GM19455 (cell line): ENCODE measurements around the gene PYGO2.

Source experiments
- ATAC-seq: cut with Tn5 transposase; IDR thresholded peaks from one replicate; pipeline ENCODE4 v1.9.1; 2021; ENCODE audit not compliant: unreplicated experiment

Gene PYGO2

DNA sequence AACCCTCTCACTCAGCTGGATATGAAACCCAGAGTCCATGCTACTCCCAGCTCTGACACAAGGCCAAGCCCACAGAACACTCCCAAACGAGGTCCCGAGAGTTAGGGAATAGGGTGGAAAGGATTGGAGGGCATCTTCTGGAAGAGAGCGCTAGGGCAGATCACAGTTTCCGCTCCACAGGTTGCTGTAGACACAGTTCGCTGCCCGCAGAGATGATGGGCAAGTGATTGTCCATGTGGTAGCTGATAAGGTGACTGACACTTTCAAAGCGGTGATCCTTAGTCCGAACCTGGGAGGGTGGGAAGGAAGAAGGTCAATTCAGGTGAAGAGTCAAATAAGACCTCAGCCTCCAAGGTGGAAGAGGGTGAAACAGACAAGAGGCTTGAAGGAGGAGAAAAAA is 2.1 kb upstream of the PYGO2 start:
- no peak for ATAC-seq

DNA sequence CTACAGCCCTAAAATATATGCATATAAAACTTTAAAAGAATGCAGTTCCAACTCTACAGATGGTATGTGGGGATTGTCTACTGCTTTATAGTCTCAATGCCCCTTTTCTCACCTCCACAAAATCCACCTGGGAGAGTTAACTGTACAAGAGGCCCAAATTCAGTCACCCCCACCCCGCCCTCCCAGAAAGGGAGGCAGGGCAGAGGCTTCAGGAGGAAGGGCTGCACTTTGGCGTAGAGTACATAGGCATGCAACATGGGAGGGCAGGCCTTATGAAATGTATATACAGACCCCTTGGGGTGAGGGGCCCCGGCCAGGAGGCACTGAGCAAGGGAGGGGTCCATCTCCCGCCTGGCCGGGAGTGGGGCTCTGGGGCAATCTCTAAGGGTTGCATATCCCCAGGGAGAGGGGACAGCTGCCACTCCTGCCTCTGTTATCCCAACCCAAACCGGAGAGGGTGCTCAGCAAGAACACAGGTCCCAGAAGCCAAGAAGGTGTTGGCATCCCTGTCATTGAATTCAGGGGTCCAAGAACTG is 1.3 kb upstream of the PYGO2 start:
- no peak for ATAC-seq

DNA sequence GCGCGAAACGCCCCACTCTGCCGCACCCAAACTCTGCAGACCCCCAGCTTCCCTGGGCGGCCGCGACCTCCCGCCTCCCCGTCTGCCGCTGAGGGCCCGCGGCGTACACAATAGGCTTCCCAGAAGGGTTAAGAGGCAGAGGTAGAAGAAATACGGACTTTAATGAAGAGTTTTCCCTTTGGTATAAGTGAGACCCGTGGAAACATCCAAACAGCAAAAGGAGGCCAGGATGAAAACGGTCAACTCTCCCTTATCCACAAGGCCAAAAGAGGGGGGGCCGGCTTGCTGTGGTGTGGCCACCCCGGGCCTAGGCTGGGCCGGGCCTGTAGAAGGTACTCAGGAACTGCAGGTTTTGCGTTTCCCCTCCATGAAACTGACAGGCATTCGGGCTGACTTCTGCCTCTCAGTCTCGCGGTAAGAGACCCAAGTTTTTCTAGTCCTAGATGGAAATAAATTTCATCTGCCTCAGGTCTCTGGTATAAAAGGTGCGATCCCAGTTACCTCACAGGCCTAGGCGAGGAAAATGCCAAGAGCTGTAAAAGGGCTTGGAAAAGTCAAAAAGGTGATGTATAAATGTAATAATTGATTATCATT is 671 bp upstream of the PYGO2 start:
- peak; percentile 11 for ATAC-seq

DNA sequence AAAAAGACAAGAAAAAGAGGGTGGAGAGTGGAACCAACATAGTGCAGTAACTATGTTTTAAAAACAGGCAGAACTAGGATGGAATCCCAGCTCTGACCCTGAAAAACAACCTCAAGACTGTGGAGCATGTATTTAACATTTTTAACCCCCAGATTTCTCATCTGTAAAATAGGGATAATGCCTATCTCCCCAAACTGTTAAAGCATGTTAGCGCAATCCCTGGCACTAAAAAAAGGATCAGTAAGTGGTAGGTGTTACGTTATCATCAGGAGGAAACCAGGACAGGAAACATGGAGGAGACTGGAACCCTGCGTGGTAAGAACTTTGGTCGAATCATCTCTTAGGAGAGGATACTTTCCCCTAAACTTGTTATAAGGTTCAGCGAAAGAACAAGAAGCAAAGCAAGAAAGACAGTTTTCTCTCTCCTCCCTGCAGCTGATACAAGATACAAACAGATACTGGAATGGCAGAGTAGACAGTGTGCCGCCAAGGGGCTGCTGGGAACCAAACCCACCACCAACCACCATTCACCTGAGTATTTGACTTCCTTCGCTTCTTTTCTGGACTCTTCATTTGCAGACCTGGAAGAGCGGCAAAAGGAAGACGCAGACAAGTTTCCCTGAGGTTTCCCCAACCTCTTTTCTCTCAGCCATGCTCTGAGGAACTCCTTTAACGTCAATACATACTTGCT is 991 bp downstream of the PYGO2 start:
- no peak for ATAC-seq

DNA sequence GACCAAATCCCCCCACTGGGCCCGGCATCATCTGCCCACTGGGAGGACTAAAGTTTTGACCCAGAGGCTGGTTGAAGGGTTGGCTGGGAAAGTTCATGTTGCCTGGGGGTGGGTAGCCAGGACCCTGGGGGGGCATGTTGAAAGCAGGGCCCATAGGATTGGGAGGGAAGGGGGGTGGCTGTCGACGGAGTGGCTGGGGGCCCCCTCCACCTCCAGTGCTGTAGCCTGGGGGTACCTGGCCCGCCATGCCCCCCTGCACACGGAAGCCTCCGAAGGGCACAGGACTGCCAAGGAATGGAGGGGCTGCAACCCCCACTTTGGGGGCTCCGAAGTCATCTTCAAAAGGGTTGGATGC is 2.2 kb downstream of the PYGO2 start:
- ATAC-seq = no peak

DNA sequence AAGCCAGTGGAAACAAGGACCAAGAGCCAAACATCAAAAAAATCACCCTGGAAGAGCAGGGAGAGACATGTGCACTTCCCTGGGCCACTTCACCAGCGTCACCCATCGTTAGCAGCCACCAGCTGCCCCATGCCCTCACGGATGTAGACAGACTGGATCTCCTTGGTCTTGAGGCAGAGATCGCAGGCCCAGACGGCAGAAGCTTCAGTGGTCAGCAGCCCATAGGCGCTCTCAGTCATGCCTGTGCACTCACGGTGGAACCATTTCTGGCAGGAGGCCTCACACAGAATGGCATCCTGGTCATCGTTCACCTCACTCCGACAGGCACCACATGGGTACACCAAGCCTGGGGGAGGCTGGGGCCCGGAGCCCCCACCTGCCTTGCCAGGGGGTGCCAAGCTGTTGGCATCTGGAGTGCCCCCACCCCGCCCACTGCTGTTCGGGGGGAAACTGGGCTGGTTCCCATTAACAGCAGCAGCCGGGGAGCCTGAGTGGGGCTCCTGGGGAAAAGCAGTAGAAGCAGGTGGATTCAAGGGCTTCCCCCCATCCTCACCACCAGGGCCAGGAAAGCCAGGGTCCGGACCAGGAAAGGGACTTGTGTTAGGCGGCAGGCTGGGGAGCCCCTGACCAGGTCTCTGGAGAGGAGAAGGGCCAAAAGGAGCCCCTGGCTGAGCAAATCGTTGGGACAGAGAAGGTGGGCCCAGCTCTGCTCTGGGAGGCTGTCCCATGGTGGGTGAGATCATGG is 2.7 kb downstream of the PYGO2 start:
- no peak for ATAC-seq

DNA sequence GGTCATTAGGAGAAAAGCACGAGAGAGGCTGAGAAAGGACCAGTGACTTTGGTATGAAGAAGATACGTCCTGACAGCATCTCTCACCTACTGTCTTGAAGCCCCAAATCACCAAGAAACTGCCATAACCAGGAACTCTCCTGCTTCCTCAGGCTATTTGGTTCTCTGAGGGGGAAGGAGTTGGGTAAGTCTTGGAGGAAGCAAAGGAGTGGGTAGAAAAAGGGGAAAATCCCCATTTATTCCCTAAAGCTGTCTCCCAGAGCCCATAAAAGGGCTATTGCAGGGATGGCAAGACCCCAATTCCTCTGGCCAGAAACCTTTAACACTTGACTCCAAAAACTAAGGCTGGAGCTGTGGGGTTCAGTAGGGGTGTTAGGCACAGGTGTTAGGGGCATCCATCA is 3.5 kb downstream of the PYGO2 start:
- no peak for ATAC-seq

DNA sequence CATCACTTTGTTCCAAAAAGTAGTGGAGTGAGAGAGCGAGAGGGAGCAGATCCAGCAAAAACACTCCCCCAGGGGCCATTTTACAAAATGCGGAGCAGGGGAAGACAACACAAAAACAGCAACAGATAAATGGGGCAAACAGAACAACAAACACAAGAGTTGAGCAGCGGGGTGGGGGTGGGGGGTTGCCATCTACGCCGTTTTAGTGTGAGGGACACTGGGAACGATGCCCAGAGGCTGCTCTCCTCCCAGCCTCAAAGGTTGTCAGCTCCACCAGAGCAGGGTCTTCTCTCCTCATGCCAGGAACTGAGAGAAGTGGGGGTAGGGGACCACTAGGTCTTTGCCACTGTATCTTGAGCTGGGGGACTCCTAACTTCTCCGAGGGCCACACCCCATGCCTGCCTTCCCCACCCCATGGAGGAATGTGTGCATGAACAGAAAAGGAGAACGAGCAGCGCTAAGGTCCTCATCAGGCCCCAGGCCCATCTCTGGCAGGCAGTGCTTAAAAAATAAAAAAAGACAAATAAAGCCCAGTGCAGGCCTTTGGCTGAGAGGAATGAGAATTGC is 4.4 kb downstream of the PYGO2 start:
- no peak for ATAC-seq

DNA sequence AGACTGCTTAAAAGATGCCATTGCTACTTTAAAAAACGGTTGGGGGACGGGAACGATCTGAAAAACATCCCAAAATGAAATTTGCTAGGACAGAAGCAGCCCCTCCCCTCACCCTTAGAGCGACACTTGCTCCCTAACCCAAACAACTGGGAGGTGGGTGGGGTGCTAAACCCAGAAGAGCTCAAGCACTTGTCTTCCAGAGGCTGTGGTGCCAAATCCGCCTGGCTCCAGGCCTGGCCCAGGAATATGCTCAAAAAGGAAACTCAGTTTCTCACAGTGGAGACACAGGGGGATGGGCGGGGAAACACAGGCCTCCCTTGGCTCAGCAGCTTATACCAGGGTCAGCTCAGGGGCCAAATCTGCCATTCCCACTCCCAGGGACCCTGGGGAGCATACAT is 5.0 kb downstream of the PYGO2 start:
- no peak for ATAC-seq

DNA sequence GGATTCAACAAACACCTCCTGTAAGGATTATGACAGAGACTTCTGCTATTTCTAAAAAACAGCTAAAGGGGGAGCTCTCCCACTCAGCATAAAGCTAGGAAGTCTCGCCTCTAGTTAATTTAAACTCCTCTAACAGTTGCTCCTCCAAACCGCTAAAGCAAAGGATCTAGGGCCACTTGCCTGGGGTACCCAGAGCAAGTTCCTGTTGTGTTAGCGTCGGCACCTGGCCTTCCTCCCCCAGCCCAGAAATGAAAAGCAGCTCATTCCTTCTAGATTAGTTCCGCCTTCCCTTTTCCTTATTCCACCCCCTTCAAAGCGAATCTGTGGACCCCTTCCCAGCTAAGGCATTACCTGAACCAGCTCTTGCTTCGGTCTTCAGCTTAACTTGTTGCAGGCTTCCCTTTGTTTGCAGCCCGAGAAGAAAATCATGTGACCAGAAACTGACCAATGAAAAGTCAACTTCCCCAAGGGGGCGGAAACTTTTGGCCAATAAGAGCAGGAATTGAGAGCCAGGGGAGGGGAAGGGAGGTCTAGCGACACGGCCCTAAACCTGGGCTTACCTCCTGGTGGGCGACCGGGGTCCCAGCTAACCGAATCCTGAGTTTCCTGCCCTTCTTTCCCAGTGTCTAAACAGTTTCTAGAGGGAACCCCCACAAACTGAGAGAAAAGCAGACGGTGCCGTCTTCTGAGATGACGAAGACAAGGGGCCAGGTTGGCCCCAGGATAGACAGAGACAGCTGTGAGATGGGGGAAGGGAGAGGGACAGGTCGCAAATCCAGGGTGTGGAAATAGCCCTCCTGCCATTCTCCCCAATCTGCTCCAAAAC is 5.7 kb downstream of the PYGO2 start, which contains the start of gene PBXIP1:
PBXIP1 (minus strand) TSS at position 382 of the 826 bp plus-strand sequence. CDS start 2,378 bp downstream, outside the sequence.
- peak; percentile 70 for ATAC-seq

DNA sequence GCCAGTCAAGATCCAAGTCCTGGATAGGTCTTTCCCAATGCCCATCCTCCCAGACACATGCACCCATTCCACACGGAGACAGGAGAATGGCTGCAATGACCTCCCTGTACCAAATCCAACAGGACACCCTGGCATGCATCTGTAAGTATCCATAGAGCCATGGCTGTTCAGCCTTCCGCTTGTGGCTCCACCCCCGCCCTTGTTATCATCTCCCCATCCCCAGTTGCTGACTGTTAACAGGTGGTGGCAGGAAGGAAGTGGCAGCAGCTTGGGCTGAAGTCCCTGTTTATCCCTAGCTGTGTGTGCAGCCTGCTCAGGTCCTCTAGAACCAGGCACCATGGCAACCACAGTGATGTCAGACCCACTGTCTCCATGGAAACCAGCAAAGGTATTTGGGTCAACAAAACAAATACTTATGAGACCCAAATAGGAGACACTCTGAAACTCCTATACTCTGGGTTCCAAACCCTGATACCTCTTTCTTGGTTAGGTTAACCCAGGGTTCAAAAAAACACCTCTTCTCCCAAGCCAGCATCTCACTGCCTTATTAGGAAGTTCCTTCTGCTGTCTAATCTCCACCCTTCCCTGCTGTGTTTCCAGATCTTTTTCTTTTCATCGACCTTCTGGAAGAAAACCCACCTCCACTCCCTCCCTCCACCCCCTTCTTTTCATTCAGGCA is 6.4 kb downstream of the PYGO2 start:
- ATAC-seq = no peak

DNA sequence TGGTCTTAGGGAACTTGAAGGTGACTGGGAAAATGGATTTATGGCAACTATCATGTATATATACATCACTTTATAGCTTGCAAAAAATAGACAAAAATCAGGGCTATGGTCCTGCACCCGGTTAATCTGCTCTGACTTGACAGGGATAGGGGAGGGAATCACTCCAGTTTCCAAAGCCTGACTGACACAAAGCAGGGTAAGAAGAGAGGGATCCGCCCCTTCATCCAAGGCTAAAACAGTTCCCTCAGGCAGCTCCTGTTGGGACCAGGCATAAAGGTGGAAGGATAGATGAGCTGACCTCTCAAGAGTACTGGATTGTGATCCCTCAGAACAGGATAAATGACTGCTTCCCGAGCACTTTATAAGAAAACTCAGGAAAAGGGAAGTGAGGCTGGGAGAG is 7.0 kb downstream of the PYGO2 start:
- ATAC-seq = no peak

DNA sequence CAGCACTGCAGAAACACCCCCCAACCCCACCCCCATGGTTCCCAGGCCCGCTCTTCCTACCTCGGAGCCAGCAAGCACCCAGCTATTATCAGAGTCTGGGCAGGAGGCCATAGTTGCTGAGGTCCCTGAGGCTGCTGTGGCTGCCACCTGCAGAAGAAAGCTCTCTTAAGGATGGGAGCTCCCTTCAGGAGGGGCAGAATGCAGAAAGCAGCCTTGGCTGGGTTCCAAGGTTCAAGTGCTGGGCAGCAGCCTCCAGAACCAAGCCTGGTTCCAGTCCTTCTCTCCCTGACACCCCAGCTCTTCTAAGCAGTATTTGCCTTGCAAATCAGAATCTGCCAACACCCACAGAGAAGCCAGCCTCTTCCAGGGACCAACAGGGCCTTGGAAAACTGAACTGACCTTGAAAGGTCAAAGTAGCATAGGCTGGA is 8.0 kb downstream of the PYGO2 start:
- no peak for ATAC-seq

DNA sequence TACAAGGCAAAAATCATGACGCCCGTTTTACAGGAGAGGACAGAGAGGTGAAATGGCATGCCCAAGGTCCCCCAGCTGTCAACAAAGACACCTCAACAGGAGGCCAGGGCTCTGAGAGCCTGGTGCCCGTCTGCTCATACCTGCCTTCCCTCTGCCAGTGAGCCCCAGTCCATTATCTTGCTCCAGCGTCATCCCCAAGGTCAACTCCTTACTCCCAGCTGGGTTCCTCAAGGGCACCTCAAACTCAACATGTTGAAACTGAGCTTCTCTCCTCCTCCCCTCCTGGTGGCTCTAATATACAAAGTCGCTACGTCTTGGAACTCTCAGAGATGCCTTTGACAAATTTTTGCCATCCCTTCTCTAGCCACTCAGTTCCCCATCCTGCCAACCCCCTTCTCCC is 8.9 kb downstream of the PYGO2 start:
- ATAC-seq = no peak

DNA sequence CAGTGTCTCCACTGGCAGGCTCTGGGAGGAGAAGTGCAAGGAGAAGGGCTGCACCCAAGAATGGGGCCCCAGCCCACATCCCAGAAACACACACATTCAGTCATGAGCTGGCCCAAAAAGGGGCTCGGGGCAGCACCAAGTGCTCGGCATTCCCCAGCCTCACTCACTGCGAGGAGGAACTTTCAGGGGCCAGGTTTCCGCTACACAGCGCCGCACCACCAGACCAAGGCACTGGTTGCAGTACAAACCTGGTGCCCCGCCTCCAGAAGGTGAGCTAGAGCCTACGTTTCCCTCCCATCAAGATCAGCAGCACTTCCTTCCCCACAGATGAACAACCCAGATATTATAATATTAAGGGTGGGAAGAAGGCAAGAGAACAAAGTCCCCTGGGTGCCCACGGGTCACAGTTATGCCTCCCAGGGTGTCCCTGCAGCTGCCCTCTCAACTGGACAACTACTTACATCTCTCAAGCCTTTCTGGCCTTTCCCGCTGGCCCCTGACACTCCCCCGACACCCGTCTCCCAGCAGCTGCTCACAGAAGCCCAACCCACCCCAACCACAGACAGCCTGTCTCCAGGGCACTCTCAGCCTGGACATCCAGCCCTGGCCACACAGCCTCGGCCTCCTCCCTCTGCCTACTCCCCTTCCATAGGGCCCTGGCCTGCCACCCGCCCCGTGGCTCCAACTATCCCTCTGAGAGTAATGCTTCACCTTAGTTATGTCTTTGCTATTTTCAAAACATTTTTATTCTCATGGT is 9.5 kb downstream of the PYGO2 start:
- no peak for ATAC-seq

DNA sequence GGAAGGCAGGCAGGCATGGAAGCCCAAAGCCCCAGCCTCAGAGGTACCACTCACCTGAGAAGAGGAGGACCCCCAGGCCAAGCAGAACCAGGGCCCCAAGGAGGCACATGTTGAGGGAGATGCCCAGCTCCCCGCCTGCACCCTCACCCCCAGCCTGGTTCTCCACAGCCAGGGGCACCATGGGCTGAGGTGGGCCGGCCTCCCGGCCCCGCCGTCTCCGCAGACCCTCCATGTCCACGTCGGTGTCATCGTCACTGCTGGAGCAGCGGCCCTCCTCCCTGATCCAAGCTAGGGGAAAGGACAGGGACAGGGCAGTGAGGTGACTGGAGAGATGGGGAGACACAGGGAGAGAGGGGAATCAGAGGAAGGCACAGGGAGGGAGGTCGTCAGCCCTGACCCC is 13.5 kb downstream of the PYGO2 start:
- ATAC-seq = no peak

DNA sequence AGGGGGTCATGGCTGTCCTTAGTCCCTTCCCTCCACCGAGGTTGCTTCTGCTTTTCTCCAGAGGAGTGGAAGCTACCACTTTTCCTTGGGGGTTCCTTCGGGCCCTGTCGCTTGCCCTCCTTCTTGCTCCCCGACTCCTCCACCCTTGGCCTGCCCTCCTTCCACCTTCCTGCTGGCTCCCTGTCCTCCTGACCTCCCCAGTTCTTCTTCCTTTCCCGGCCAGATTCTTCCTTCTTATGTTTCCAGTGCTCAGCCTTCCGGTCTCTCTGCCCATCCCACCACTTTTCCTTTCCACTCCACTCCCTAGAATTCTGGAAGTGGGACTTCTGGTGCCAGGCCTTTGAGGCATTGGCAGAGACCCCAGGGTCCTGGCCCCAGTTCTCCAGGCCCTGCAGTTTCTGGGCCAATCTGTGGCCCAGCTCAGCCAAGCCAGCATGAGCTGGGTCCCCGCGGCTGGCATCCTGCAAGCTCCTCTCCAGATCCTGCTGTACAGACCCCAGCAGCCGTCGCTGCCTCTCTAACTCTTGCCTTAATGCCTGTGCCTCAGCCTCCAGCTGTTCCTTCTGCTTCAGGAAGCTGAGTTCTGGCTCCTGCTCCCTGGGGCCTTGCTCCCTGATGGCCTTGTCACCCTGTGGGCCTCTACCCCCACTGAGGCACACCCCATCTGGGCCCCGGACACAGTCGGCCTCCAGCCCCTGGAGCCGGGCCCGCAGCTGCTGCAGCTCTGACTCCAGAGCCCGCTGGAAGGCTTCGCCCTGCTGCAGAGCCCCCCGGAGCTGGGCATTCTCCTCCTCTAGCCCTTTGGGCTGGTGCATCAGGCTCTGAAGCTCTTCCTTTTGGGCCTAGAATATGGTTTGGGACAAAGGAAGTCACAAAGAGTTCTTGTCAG is 15.4 kb downstream of the PYGO2 start:
- ATAC-seq = no peak

DNA sequence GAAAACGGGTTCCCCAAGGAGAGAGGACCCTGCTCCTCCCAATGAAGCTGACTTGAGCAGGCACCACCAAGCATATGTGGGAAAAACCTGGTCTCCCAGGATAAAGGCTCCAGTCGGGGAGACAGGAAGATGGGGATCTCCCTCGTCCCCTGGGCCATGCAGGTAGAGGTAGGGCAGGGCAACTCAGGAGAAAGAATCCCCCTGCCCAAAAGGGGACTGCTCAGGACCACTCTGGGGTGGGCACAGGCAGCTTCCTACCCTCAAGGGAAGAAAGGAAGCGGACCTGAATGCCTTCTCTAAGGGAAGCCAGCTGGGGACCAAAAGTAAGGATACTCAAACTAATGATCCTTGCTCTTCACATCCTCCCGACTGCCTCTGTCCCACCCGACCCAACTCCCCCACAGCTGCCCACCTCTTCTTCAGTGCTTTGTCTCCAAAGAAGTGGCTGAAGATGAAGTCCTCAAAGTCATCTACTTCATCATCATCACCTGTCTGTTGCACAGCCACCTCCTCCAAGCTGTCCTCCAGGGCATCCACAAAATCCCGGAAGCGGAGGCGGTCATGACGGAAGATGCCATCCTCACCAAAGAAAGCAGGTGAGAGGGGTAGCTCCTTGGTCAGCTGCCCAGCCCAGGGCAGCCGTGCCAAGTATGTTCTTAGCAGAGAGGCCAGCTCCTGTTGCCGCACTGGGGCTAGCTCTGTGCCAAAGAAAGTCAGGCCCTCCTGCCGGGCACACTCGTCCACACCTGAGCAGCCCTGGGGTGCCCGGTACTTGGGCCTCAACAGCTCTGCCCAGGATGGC is 16.2 kb downstream of the PYGO2 start:
- no peak for ATAC-seq
